22Rv1 (cell line): ENCODE data around the gene ATAT1.

ENCODE experiments used
- H3K27ac ChIP-seq: fragments of 450-650 bp; 2 replicates; pipeline ENCODE4 v1.5.1; 2017
- CTCF ChIP-seq: fragments of 450-650 bp; IDR thresholded peaks from 2 replicates; pipeline ENCODE4 v1.5.1; 2017; ENCODE audit warnings: mild to moderate bottlenecking
- ZFX ChIP-seq: fragments of 450-650 bp; IDR thresholded peaks from 2 replicates; pipeline ENCODE4 v1.6.1; 2017; ENCODE audit warnings: antibody characterized with exemption, borderline replicate concordance

The ATAT1 gene

GRCh38 chr6:30597315-30598144 lies 29.1 kb upstream of the ATAT1 start:
- 0 out of 2 replicates have a peak overlapping the region, but pooled peaks have one; percentile 10 for H3K27ac ChIP-seq
- peak; percentile 86 for TF ChIP-seq CTCF

- H3K27ac ChIP-seq, result peak overlapping the region; percentile 36
- no peak for TF ChIP-seq ZFX
Observed at GRCh38 chr6:30598912-30599624, 27.6 kb upstream of the ATAT1 start.

- peak overlapping the region; percentile 36 for H3K27ac ChIP-seq
- TF ChIP-seq CTCF (no peak), ZFX (no peak)
Observed at GRCh38 chr6:30599625-30600324, 26.9 kb upstream of the ATAT1 start.

- TF ChIP-seq ZFX (no peak), CTCF (no peak)
- H3K27ac ChIP-seq, result peak overlapping the region; percentile 36
Observed at GRCh38 chr6:30600451-30600961, 26.2 kb upstream of the ATAT1 start.

- 0 out of 2 replicates have a peak overlapping the region, but pooled peaks have one; percentile 36 for H3K27ac ChIP-seq
- no peak for TF ChIP-seq ZFX
- TF ChIP-seq CTCF, result no peak
Observed at GRCh38 chr6:30601436-30601814, 25.2 kb upstream of the ATAT1 start.

GRCh38 chr6:30601815-30602641 lies 24.6 kb upstream of the ATAT1 start:
- TF ChIP-seq ZFX (no peak), CTCF (no peak)
- H3K27ac ChIP-seq, result no peak overlapping the region

- H3K27ac ChIP-seq, result no peak overlapping the region
- TF ChIP-seq ZFX, result no peak
- no peak for TF ChIP-seq CTCF
Observed at GRCh38 chr6:30603961-30604360, 22.7 kb upstream of the ATAT1 start.
